OCI-LY3 (cell line): ENCODE measurements around the gene GIGYF1.

ENCODE experiments used
- H2AFZ ChIP-seq: fragments of 200-600, 300-600 bp; shearing (Covaris generic); 2 replicates; pipeline ENCODE4 v1.6.0; 2014; ENCODE audit warnings: antibody characterized with exemption, low read depth, low read length
- H3K27ac ChIP-seq: fragments of 200-600, 300-600 bp; sonication (generic); 2 replicates; pipeline ENCODE4 v1.5.1; 2014; ENCODE audit warnings: mild to moderate bottlenecking, low read length, moderate library complexity, mixed read lengths
- H3K27me3 ChIP-seq: fragments of 200-600, 300-600 bp; sonication (generic); 2 replicates; pipeline ENCODE4 v1.6.1; 2014; ENCODE audit warnings: low read depth, low read length, mixed read lengths
- H3K36me3 ChIP-seq: fragments of 200-600, 300-600 bp; sonication (generic); replicated peaks from 2 replicates; pipeline ENCODE3; 2014; ENCODE audit warnings: low read depth, low read length, mixed read lengths
- H3K4me1 ChIP-seq: fragments of 300-600, 200-600 bp; sonication (generic); 2 replicates; pipeline ENCODE4 v1.6.1; 2014; ENCODE audit warnings: low read length, mixed read lengths
- H3K4me2 ChIP-seq: fragments of 200-600, 300-600 bp; sonication (generic); 2 replicates; pipeline ENCODE4 v1.6.1; 2014; ENCODE audit warnings: low read length, mixed read lengths
- H3K4me3 ChIP-seq: fragments of 300-600, 200-600 bp; sonication (generic); 2 replicates; pipeline ENCODE4 v1.5.1; 2014; ENCODE audit warnings: antibody characterized with exemption, mild to moderate bottlenecking, low read length, moderate library complexity
- H3K79me2 ChIP-seq: fragments of 300-600, 200-600 bp; shearing (Covaris generic); 2 replicates; pipeline ENCODE4 v1.6.1; 2014; ENCODE audit warnings: mild to moderate bottlenecking, low read length, mixed read lengths
- H3K9ac ChIP-seq: fragments of 300-600, 200-600 bp; shearing (Covaris generic); 2 replicates; pipeline ENCODE4 v1.6.0; 2014; ENCODE audit warnings: mild to moderate bottlenecking, low read length, moderate library complexity
- H3K9me3 ChIP-seq: fragments of 200-600, 300-600 bp; shearing (Covaris generic); 2 replicates; pipeline ENCODE4 v1.6.1; 2014; ENCODE audit warnings: low read length, mixed read lengths; ENCODE audit not compliant: insufficient read depth
- H4K20me1 ChIP-seq: fragments of 200-600, 300-600 bp; sonication (generic); 2 replicates; pipeline ENCODE4 v1.6.1; 2016; ENCODE audit warnings: low read length, mixed read lengths; ENCODE audit not compliant: insufficient read depth
- CTCF ChIP-seq: fragments of 200-600, 300-600 bp; sonication (generic); IDR thresholded peaks from 2 replicates; pipeline ENCODE4 v1.5.1; 2014; ENCODE audit warnings: antibody characterized with exemption, low read length, low read depth
- EZH2phosphoT487 ChIP-seq: fragments of 200-600 bp; shearing (Covaris generic); IDR thresholded peaks from 2 replicates; pipeline ENCODE4 v1.6.1; 2018; ENCODE audit warnings: antibody characterized with exemption, mixed run types, low read depth

Gene GIGYF1

GRCh38 chr7:100641463-100641859 lies 52.6 kb downstream of the GIGYF1 start, which contains the start of gene TFR2:
Gene TFR2, minus strand, starts transcription at chr7:100641552. Its CDS starts 43 bp downstream, at chr7:100641509.
- Histone ChIP-seq H3K27ac (no peak within 1 kb of the TSS), H3K27me3 (peaks cover 10% of the 10 kb centered on the region; the same call in 1 of the 2 replicates), H3K79me2 (no peaks in the 10 kb centered on the region), H3K4me1 (peaks cover 10% of the 10 kb centered on the region), H2AFZ (no peak within 1 kb of the TSS), H3K9me3 (no peaks in the 10 kb centered on the region), H3K9ac (no peak within 1 kb of the TSS), H4K20me1 (no peaks in the 10 kb centered on the region), H3K36me3 (no peaks in the 10 kb centered on the region), H3K4me2 (peak within 1 kb of the TSS; percentile 73), H3K4me3 (peak within 1 kb of the TSS; percentile 68)
- no peak for TF ChIP-seq EZH2phosphoT487
- TF ChIP-seq CTCF = no peak

- Histone ChIP-seq H3K9ac (no peak overlapping the region), H3K4me2 (no peak overlapping the region), H3K4me1 (peaks cover 10% of the 10 kb centered on the region), H3K27ac (no peak overlapping the region), H2AFZ (no peak overlapping the region), H3K27me3 (peaks cover 5% of the 10 kb centered on the region; the same call in 1 of the 2 replicates), H3K79me2 (no peaks in the 10 kb centered on the region), H3K4me3 (no peak overlapping the region), H3K9me3 (no peaks in the 10 kb centered on the region), H4K20me1 (no peaks in the 10 kb centered on the region), H3K36me3 (no peaks in the 10 kb centered on the region)
- TF ChIP-seq CTCF (no peak), EZH2phosphoT487 (no peak)
Observed at GRCh38 chr7:100640517-100641440, 53.3 kb downstream of the GIGYF1 start.

GRCh38 chr7:100639995-100640516 lies 54.0 kb downstream of the GIGYF1 start:
- H3K9ac ChIP-seq = no peak overlapping the region
- no peak overlapping the region for H3K4me2 ChIP-seq
- no peak overlapping the region for H3K4me3 ChIP-seq
- H3K9me3 ChIP-seq = no peaks in the 10 kb centered on the region
- no peaks in the 10 kb centered on the region for H4K20me1 ChIP-seq
- TF ChIP-seq CTCF (no peak), EZH2phosphoT487 (no peak)
- no peak overlapping the region for H3K27ac ChIP-seq
- no peaks in the 10 kb centered on the region for H3K36me3 ChIP-seq
- peaks cover 10% of the 10 kb centered on the region for H3K4me1 ChIP-seq
- peaks cover 4% of the 10 kb centered on the region; the same call in 1 of the 2 replicates for H3K27me3 ChIP-seq
- H3K79me2 ChIP-seq = no peaks in the 10 kb centered on the region
- H2AFZ ChIP-seq = no peak overlapping the region
